OCI-LY7 (cell line): ENCODE data around the gene ACAD8.

Experiments used
- EZH2phosphoT487 ChIP-seq: fragments of 200-600 bp; sonication (generic); IDR thresholded peaks from 2 replicates; pipeline ENCODE4 v1.6.1; 2018; ENCODE audit warnings: low read depth, borderline replicate concordance, mild to moderate bottlenecking, mixed run types, antibody characterized with exemption, low read length, moderate library complexity, mixed read lengths
- TF ChIP-seq, protein P1 (sequence below): fragments of 200-600 bp; sonication (generic); conservative IDR thresholded peaks from 2 replicates; pipeline ENCODE4 v1.5.1; 2014; ENCODE audit warnings: mild to moderate bottlenecking, antibody characterized with exemption, low read length, moderate library complexity, mixed read lengths

DNA sequence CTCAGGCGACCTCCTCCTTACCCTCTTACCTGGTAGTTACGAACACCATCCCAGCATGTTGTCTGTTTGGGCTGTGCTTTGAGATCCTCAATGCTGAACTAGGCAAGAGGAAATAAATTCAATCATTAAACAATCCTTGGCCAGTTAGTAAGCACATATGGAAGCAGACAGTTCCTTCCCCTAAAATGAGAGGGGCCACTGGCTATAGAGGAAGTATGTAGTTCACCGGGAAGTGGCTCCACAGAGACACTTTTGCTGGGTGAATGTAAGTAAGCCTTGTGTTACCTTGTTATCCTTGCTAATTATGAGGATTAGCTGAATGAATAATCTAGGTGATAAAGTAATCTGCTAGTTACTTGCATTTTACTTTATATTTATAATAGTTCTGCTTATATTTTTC lies 3.1 kb upstream of the ACAD8 start:
- TF ChIP-seq, protein P1, sequence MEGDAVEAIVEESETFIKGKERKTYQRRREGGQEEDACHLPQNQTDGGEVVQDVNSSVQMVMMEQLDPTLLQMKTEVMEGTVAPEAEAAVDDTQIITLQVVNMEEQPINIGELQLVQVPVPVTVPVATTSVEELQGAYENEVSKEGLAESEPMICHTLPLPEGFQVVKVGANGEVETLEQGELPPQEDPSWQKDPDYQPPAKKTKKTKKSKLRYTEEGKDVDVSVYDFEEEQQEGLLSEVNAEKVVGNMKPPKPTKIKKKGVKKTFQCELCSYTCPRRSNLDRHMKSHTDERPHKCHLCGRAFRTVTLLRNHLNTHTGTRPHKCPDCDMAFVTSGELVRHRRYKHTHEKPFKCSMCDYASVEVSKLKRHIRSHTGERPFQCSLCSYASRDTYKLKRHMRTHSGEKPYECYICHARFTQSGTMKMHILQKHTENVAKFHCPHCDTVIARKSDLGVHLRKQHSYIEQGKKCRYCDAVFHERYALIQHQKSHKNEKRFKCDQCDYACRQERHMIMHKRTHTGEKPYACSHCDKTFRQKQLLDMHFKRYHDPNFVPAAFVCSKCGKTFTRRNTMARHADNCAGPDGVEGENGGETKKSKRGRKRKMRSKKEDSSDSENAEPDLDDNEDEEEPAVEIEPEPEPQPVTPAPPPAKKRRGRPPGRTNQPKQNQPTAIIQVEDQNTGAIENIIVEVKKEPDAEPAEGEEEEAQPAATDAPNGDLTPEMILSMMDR = no peak
- no peak for TF ChIP-seq EZH2phosphoT487
